GM12872 (cell line): ENCODE results near the gene ADAMTSL3.

Source experiments
- TF ChIP-seq, protein P1 (sequence below): IDR thresholded peaks from 3 replicates; pipeline ENCODE4 v1.5.1; 2011; ENCODE audit warnings: low read depth, mild to moderate bottlenecking, low read length, moderate library complexity; ENCODE audit not compliant: insufficient read depth

The ADAMTSL3 gene

DNA sequence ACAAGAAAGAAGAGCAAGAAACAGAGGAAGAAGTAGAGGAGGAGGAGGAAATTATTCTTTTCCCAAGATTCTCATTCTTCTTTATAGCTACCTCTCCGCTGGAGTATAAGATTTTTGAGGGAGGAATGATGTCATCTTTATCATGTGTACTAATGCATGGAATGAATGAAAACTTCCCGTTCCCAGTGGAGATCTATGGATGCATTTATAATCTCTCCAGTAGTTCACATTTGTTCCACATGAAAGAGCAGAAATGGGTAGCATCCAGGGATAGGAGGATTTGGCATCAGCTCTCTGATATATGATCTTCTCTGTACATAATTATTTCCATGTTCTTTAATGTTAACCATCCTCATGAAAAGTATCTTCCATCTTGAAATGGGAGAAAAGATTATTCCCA, 244.4 kb downstream of the ADAMTSL3 start:
- TF ChIP-seq, protein P1, sequence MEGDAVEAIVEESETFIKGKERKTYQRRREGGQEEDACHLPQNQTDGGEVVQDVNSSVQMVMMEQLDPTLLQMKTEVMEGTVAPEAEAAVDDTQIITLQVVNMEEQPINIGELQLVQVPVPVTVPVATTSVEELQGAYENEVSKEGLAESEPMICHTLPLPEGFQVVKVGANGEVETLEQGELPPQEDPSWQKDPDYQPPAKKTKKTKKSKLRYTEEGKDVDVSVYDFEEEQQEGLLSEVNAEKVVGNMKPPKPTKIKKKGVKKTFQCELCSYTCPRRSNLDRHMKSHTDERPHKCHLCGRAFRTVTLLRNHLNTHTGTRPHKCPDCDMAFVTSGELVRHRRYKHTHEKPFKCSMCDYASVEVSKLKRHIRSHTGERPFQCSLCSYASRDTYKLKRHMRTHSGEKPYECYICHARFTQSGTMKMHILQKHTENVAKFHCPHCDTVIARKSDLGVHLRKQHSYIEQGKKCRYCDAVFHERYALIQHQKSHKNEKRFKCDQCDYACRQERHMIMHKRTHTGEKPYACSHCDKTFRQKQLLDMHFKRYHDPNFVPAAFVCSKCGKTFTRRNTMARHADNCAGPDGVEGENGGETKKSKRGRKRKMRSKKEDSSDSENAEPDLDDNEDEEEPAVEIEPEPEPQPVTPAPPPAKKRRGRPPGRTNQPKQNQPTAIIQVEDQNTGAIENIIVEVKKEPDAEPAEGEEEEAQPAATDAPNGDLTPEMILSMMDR, result no peak

DNA sequence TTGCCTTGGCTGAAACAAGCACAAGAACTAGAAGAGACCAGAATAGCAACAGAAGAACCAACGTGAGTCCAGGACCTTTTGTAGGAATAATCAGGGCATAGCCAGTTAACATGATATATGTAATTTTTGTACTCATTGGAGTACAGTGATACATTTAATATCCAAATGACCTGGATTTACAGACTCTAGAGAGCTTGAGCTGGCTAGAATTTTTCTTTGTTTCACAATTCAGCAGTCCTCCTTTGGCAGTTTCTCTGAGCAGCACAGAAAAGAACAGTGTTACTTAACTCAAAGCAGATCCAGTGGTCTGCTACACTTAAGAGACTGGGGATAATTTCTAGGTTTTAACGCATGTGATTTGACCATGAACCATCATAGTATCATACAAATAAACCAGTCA, 245.7 kb downstream of the ADAMTSL3 start:
- TF ChIP-seq, protein P1, result no peak

DNA sequence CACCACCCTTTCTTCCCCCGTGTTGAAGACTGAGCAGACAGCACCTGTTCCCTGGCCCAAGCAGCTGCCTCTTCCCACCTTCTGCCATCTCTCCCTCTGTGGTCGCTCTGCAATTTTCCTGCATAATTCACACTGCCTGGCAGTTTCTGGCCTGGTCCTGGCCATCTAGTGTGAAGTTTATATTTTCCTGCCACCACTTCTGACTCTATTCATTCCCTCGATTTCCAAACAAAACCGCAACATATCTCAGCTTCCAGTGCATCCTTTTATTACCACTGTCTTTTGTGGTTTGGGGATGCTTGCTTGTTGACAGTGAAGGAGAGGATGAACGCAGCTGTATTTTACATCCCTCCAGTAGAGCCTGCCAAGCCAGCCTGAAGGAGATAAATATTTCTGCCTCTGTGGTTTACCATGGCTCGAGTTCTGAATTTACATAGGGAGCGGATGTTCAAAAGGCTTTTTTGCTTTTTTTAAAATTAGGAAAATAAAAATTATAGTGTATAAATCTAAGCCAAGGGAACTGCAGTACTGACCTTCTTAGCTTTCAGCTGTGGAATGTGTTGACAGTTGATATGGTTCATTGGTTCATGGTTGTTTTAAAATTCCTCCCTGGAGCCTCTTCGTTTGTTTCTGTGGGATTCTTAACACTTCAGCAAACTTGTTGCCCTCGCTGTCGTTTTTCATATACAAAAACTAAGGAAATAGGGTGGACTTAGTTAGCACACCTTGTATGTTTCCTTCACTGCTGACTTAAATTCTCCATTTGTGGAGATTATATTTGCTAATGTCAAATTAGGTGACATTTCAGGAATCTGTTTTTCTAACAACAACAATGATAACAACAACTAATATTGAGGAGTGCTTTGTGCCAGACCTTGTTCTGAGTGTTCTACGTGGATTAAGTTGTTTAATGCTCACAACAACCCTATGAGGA, 250.5 kb downstream of the ADAMTSL3 start:
- TF ChIP-seq, protein P1, result no peak

DNA sequence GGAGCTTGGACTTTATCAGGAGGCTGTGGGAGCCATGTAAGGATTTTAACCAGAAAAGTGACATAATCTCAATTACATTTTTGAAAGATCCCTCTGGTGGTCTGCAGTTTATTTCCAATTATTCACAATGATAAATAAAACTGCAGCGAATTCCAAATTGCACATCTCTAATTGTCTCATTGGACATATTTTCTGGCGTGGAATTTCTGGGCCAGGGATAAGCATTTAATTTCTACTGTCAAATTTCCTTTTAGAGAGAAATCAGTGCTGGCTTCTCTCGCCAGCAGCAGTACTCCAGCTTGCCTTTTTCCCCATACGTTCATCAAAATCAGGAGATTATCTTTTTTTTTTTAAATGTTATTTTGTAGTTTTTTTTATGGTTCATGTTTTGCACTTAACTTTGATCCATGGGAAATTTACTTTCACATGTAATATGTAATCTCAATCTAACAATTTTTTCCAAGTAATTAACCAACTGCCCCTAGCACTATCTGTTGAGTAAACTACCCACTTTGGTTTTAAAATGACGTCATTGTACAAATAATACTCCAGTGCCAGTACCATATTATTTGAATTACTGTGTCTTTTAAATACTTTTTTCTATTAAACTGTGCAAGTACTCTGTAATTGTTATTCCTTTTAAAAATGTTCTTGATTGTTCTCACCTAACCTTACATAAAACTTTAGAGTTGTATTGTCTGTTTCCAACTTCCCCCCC, 251.8 kb downstream of the ADAMTSL3 start:
- TF ChIP-seq, protein P1, result no peak

DNA sequence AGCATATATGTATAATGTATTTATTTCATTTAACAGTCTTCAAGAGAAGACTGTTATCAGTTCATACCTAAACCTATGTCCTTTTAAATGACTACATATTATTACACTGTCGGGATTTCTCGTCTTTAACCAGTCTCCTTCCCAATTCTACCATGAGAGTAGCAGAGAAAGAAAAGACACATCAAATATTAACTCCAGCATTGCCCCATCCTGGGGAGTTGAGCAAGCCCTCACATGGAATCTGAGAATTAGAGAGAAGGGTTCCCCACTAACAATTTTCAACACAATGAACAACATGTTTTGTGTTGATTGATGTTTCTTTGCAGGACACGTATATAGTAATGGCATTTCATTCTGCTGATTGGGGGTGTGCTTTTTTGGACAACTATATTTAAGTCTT, 257.4 kb downstream of the ADAMTSL3 start:
- TF ChIP-seq, protein P1, result no peak

GRCh38 chr15:83912343-83912742, 258.4 kb downstream of the ADAMTSL3 start:
- TF ChIP-seq, protein P1, result no peak

GRCh38 chr15:83913034-83913632, 259.2 kb downstream of the ADAMTSL3 start:
- TF ChIP-seq, protein P1, result no peak
